Adipocyte (in vitro differentiated cells): Measurements from ENCODE around the gene TRPM3.

Experiments used
- DNase-seq: peaks from one replicate; pipeline ENCODE4 v3.0.0-alpha.2; 2015; ENCODE audit warnings: low read depth
- H3K27me3 ChIP-seq: replicated peaks from 2 replicates; pipeline ENCODE4 v1.7.0; 2013; ENCODE audit warnings: mild to moderate bottlenecking, low read length, moderate library complexity; ENCODE audit not compliant: control insufficient read depth, insufficient read depth
- H3K36me3 ChIP-seq: 2 replicates; pipeline ENCODE4 v1.7.0; 2013; ENCODE audit warnings: low read length, mild to moderate bottlenecking, moderate library complexity; ENCODE audit not compliant: control insufficient read depth, insufficient read depth, severe bottlenecking
- H3K4me1 ChIP-seq: 2 replicates; pipeline ENCODE4 v1.7.0; 2013; ENCODE audit warnings: mild to moderate bottlenecking, low read length, moderate library complexity; ENCODE audit not compliant: control insufficient read depth, insufficient read depth
- H3K4me3 ChIP-seq: 2 replicates; pipeline ENCODE4 v1.7.0; 2013; ENCODE audit warnings: mild to moderate bottlenecking, low read length, moderate library complexity
- H3K9ac ChIP-seq: 2 replicates; pipeline ENCODE4 v1.7.0; 2013; ENCODE audit warnings: mild to moderate bottlenecking, low read length, moderate library complexity
- H3K9me3 ChIP-seq: 2 replicates; pipeline ENCODE4 v1.7.0; 2013; ENCODE audit warnings: mild to moderate bottlenecking, low read length, moderate library complexity; ENCODE audit not compliant: control insufficient read depth

Gene TRPM3

GRCh38 chr9:70511858-70512257, 609.6 kb downstream of the TRPM3 start:
- H3K9me3 ChIP-seq: no peaks in the 10 kb centered on the region
- H3K9ac ChIP-seq: no peak overlapping the region
- DNase-seq: no peak
- H3K27me3 ChIP-seq: no peaks in the 10 kb centered on the region
- no peak overlapping the region for H3K4me3 ChIP-seq
- no peaks in the 10 kb centered on the region for H3K36me3 ChIP-seq
- H3K4me1 ChIP-seq: peaks cover 1% of the 10 kb centered on the region

DNA sequence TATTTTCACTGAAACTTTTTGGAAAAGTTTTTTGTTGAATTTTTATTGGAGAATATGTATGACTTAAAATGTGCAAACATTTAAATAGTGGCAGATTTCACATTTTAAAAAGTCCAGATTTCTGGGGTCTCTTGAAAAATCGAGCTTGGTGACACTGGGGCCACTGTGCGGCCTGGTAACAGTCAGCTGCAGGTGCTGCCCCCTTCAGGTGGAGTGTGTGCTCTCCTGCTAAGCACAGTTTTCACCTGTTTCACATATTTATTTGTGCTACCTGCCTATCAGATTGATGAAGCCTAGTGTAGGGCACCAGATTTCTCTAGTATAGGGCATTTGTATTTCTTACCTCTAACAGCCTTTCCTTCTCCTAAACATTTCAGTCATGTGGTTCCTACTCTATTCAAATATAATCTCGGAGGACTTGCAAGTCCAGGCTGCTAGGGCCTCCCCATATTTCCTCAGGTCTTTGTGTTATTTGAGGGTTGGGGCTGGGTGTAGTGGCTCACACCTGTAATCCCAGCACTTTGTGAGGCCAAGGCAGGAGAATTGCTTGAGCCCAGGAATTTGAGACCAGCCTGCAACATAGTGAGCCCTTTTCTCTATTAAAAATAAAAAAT, 611.2 kb downstream of the TRPM3 start:
- Histone ChIP-seq H3K27me3 (no peaks in the 10 kb centered on the region), H3K9me3 (no peaks in the 10 kb centered on the region), H3K9ac (no peak overlapping the region), H3K4me3 (no peak overlapping the region), H3K4me1 (peaks cover 17% of the 10 kb centered on the region), H3K36me3 (no peaks in the 10 kb centered on the region)
- DNase-seq: peak; percentile 34

DNA sequence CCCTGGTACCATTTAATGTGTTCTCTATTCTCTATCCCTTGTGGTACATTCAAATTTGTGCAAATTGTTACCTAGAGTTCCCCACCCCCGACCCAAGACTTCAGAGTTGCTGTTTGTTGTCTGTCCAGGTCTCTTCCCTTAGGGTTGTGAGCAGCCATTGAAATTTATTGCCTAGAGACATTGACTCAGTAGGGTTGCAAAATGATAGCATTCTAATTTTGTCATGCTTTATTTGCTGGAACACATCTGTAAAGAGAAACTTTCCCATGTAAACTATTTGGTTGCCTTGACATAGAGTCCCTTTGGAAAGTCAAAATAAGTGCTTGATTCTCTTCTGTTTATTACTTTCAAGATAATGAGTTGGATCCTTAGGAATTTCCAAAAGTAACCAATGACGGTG, 615.3 kb downstream of the TRPM3 start:
- H3K4me3 ChIP-seq: peak overlapping the region; percentile 21
- peak; percentile 63 for DNase-seq
- no peaks in the 10 kb centered on the region for H3K27me3 ChIP-seq
- H3K9me3 ChIP-seq: no peaks in the 10 kb centered on the region
- H3K4me1 ChIP-seq: peaks cover 34% of the 10 kb centered on the region
- H3K36me3 ChIP-seq: no peaks in the 10 kb centered on the region
- no peak overlapping the region for H3K9ac ChIP-seq

DNA sequence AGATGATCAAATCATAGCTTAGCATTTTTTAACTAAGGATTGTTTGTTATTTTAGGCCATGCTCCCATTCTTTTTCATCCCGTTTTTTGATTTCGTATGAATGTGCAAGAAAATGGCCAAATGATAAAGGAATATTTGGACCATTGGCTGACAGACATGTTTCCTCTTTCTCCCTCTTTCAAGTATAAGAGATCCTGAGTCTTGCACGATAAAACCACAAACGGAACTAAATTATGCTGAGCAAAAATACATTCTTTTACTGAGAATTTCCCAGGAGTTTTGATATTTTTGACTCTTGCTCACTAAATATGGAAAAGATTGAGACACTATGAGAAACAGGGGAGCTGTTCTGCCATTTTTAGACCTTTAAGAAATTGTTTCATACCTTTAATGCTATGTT, 616.6 kb downstream of the TRPM3 start:
- H3K9me3 ChIP-seq: no peaks in the 10 kb centered on the region
- peak overlapping the region; percentile 0 for H3K9ac ChIP-seq
- H3K4me1 ChIP-seq: peaks cover 34% of the 10 kb centered on the region
- no peaks in the 10 kb centered on the region for H3K36me3 ChIP-seq
- peak overlapping the region; percentile 29 for H3K4me3 ChIP-seq
- H3K27me3 ChIP-seq: no peaks in the 10 kb centered on the region
- DNase-seq: peak; percentile 56

- peaks cover 34% of the 10 kb centered on the region for H3K4me1 ChIP-seq
- DNase-seq: no peak
- H3K27me3 ChIP-seq: no peaks in the 10 kb centered on the region
- no peak overlapping the region for H3K9ac ChIP-seq
- no peak overlapping the region for H3K4me3 ChIP-seq
- no peaks in the 10 kb centered on the region for H3K9me3 ChIP-seq
- H3K36me3 ChIP-seq: no peaks in the 10 kb centered on the region
Observed at GRCh38 chr9:70502690-70503089, 618.7 kb downstream of the TRPM3 start.

- H3K36me3 ChIP-seq: no peaks in the 10 kb centered on the region
- H3K4me1 ChIP-seq: peaks cover 22% of the 10 kb centered on the region
- no peaks in the 10 kb centered on the region for H3K27me3 ChIP-seq
- H3K4me3 ChIP-seq: no peak overlapping the region
- DNase-seq: no peak
- H3K9ac ChIP-seq: no peak overlapping the region
- no peaks in the 10 kb centered on the region for H3K9me3 ChIP-seq
Observed at GRCh38 chr9:70500793-70501192, 620.6 kb downstream of the TRPM3 start.

- no peaks in the 10 kb centered on the region for H3K9me3 ChIP-seq
- H3K9ac ChIP-seq: no peak overlapping the region
- H3K36me3 ChIP-seq: no peaks in the 10 kb centered on the region
- no peaks in the 10 kb centered on the region for H3K27me3 ChIP-seq
- H3K4me3 ChIP-seq: no peak overlapping the region
- DNase-seq: no peak
- peaks cover 11% of the 10 kb centered on the region for H3K4me1 ChIP-seq
Observed at GRCh38 chr9:70499621-70500020, 621.8 kb downstream of the TRPM3 start.

DNA sequence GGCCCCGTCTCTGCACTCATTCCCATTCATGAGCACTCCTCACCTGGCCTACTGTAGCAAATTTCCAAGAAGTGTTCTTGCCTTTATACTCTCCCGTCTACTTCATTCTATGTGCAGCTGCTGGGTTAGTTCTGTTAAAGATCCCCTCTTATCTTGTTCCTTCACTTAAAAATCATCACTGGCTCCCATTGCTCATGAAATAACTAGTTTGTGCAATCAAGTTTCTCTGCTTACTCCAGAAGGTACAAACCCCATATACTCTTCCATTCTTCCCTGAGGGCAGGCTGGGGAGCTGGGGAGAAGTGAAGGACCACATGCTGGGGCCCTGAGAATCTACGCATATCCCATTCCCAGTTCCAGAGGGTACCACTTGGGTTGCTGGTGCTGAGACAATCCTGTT, 622.6 kb downstream of the TRPM3 start:
- Histone ChIP-seq H3K4me1 (peaks cover 11% of the 10 kb centered on the region), H3K27me3 (no peaks in the 10 kb centered on the region), H3K9me3 (no peaks in the 10 kb centered on the region), H3K36me3 (no peaks in the 10 kb centered on the region), H3K9ac (no peak overlapping the region), H3K4me3 (no peak overlapping the region)
- DNase-seq: no peak

DNA sequence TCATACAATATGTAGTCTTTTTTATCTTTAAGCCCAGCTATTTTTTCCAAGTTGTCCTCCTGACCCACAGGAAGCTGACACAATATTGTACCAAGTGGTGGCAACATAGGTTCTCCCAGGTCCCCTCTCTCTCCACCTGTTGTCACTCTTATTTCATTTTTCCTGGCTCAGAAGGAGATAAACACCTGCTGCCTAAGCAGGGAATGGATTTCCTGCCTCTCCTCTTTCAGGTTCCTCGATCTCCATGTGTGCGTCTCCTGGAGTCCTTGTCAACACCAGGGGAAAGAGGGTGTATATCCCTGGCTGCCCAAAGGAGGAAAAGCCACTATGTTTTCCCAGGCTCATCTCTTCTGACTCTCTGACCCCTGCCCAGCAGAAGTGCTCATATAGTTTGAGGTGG, 625.2 kb downstream of the TRPM3 start:
- no peaks in the 10 kb centered on the region for H3K9me3 ChIP-seq
- H3K4me3 ChIP-seq: no peak overlapping the region
- H3K36me3 ChIP-seq: no peaks in the 10 kb centered on the region
- no peaks in the 10 kb centered on the region for H3K27me3 ChIP-seq
- no peak for DNase-seq
- H3K4me1 ChIP-seq: no peaks in the 10 kb centered on the region
- H3K9ac ChIP-seq: no peak overlapping the region

DNA sequence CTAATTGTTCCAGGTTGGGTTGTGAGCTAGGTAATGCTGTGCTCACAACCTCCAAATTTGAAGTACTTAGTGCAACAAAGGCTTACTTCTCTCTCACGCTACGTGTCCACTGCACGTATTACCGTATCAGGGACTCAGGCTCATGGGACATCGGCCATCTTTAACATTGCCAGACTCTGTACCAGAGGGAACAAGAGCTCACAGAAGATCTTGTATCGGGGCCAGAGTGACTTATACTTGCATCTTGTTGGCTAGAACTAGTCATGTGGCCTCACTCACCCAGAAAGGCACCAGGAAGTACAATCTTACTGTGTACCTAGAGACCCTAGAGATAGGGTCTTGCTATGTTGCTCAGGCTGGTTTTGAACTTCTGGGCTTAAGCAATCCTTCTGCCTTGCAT, 625.9 kb downstream of the TRPM3 start:
- no peak overlapping the region for H3K9ac ChIP-seq
- no peaks in the 10 kb centered on the region for H3K36me3 ChIP-seq
- DNase-seq: no peak
- no peaks in the 10 kb centered on the region for H3K9me3 ChIP-seq
- H3K4me3 ChIP-seq: no peak overlapping the region
- H3K27me3 ChIP-seq: no peaks in the 10 kb centered on the region
- no peaks in the 10 kb centered on the region for H3K4me1 ChIP-seq

DNA sequence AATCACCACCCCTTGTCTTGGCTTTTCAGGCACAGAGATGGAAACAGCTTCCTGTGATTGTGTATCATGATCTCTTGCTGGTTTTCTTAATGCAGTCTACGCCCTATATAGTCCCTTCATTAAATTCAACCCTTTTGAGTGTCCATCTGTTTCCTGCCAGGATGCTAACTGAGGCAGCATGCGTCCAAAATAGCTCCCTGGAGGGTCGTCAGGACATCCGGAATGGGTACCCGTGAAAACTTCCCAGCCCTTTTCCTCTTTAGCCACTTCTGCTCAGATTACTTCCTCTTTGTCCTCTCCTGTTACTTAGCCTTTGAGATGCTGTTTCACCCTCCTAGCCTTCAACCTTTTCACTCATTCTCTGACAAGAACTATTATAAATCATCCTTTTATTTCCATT, 627.2 kb downstream of the TRPM3 start:
- DNase-seq: no peak
- Histone ChIP-seq H3K27me3 (no peaks in the 10 kb centered on the region), H3K4me3 (no peak overlapping the region), H3K36me3 (no peaks in the 10 kb centered on the region), H3K9me3 (no peaks in the 10 kb centered on the region), H3K9ac (no peak overlapping the region), H3K4me1 (peaks cover under 1% of the 10 kb centered on the region)

DNA sequence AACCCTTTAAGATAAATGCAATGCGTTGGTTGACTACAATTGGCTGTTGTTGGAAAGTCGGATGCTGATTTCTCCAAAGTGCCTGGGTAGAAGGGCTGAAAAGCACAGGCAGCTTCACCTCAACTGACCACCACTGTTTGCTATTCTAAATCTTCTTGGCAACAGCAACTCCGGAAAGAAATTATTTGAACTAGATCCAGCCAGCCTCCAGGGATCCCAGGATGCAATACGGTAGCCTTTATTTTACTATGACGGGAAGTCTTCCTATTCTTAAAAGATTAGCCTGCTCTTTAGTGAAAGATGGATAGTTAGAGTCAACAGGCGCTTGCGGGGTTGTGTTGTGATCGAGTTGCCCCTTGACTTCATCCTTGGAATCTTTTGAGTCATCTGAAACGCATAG, 628.4 kb downstream of the TRPM3 start:
- DNase-seq: no peak

More for the DNA sequence above, 628.4 kb downstream of the TRPM3 start:
- H3K4me1 ChIP-seq: peaks cover 13% of the 10 kb centered on the region
- H3K36me3 ChIP-seq: no peaks in the 10 kb centered on the region
- no peaks in the 10 kb centered on the region for H3K27me3 ChIP-seq
- H3K9ac ChIP-seq: no peak overlapping the region
- H3K4me3 ChIP-seq: no peak overlapping the region
- no peaks in the 10 kb centered on the region for H3K9me3 ChIP-seq
